ENCODE measurements around the gene RASD1.

RASD1 gene

GRCh38 chr17:17511293-17511741 is 15.1 kb upstream of the RASD1 start:
- TF ChIP-seq FOXP2 (optimal IDR thresholded peaks at IDR 0.05; ENCODE audit: borderline replicate concordance, extremely low read depth, extremely low read length, insufficient read depth) (no peak), TAF1 (IDR thresholded peaks at IDR 0.05; ENCODE audit: borderline replicate concordance, insufficient read depth, low read length) (no peak), POLR2AphosphoS5 (IDR thresholded peaks at IDR 0.05; ENCODE audit: low read depth, low read length) (no peak), SIN3A (IDR thresholded peaks at IDR 0.05; ENCODE audit: borderline replicate concordance, insufficient read depth, low read length) (no peak)

GRCh38 chr17:17510456-17511292 is 14.5 kb upstream of the RASD1 start:
- TF ChIP-seq FOXP2 (optimal IDR thresholded peaks at IDR 0.05; ENCODE audit: borderline replicate concordance, extremely low read depth, extremely low read length, insufficient read depth): no peak
- no peak for TF ChIP-seq POLR2AphosphoS5 (IDR thresholded peaks at IDR 0.05; ENCODE audit: low read depth, low read length)
- no peak for TF ChIP-seq TAF1 (IDR thresholded peaks at IDR 0.05; ENCODE audit: borderline replicate concordance, insufficient read depth, low read length)

- no peak for TF ChIP-seq SIN3A (IDR thresholded peaks at IDR 0.05; ENCODE audit: borderline replicate concordance, insufficient read depth, low read length)
- no peak for TF ChIP-seq POLR2AphosphoS5 (IDR thresholded peaks at IDR 0.05; ENCODE audit: low read depth, low read length)
- TF ChIP-seq TAF1 (IDR thresholded peaks at IDR 0.05; ENCODE audit: borderline replicate concordance, insufficient read depth, low read length): no peak
- TF ChIP-seq REST (IDR thresholded peaks at IDR 0.05; ENCODE audit: insufficient read depth in 1 of 2, low read depth in 2 of 2, low read length in 2 of 2): no peak
- TF ChIP-seq FOXP2 (optimal IDR thresholded peaks at IDR 0.05; ENCODE audit: borderline replicate concordance, extremely low read depth, extremely low read length, insufficient read depth): no peak
These were observed 13.6 kb upstream of the RASD1 start for GRCh38 chr17:17509601-17510425.

GRCh38 chr17:17508646-17509591 is 12.7 kb upstream of the RASD1 start:
- TF ChIP-seq TAF1 (IDR thresholded peaks at IDR 0.05; ENCODE audit: borderline replicate concordance, insufficient read depth, low read length) (no peak), POLR2AphosphoS5 (IDR thresholded peaks at IDR 0.05; ENCODE audit: low read depth, low read length) (no peak), SIN3A (IDR thresholded peaks at IDR 0.05; ENCODE audit: borderline replicate concordance, insufficient read depth, low read length) (no peak), FOXP2 (optimal IDR thresholded peaks at IDR 0.05; ENCODE audit: borderline replicate concordance, extremely low read depth, extremely low read length, insufficient read depth) (no peak)

DNA sequence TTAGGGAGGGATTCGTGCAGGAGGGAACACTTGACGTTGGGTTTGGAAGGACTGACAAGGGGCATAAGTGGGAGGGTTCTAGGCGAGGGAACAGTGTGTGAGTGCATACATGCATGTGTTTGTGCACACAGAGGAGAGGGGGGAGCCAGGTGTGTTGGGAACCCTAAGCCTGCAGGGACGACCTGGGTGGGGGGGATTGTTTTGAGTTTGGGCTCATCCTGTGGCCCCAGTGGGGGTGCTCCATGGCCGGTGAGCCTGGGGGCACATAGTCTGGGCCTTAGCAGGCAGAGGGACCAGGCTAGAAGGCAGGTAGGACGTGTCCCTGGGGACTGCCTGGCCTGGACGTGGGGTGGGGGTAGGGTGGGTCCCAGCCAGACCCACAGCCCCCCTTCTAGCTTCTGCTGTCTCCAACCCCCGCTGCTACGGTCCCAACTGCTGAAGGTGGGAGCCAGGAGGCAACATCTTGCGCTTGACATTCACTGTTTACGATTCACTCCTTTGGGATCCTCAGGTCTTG is 11.9 kb upstream of the RASD1 start:
- TF ChIP-seq FOXP2 (optimal IDR thresholded peaks at IDR 0.05; ENCODE audit: borderline replicate concordance, extremely low read depth, extremely low read length, insufficient read depth): no peak
- TF ChIP-seq POLR2AphosphoS5 (IDR thresholded peaks at IDR 0.05; ENCODE audit: low read depth, low read length): no peak
- no peak for TF ChIP-seq REST (IDR thresholded peaks at IDR 0.05; ENCODE audit: insufficient read depth in 1 of 2, low read depth in 2 of 2, low read length in 2 of 2)
- TF ChIP-seq TAF1 (IDR thresholded peaks at IDR 0.05; ENCODE audit: borderline replicate concordance, insufficient read depth, low read length): no peak
- no peak for TF ChIP-seq SIN3A (IDR thresholded peaks at IDR 0.05; ENCODE audit: borderline replicate concordance, insufficient read depth, low read length)

GRCh38 chr17:17507465-17508011 is 11.3 kb upstream of the RASD1 start:
- no peak for TF ChIP-seq FOXP2 (optimal IDR thresholded peaks at IDR 0.05; ENCODE audit: borderline replicate concordance, extremely low read depth, extremely low read length, insufficient read depth)
- TF ChIP-seq POLR2AphosphoS5 (IDR thresholded peaks at IDR 0.05; ENCODE audit: low read depth, low read length): no peak
- no peak for TF ChIP-seq TAF1 (IDR thresholded peaks at IDR 0.05; ENCODE audit: borderline replicate concordance, insufficient read depth, low read length)
- no peak for TF ChIP-seq REST (IDR thresholded peaks at IDR 0.05; ENCODE audit: insufficient read depth in 1 of 2, low read depth in 2 of 2, low read length in 2 of 2)
- TF ChIP-seq SIN3A (IDR thresholded peaks at IDR 0.05; ENCODE audit: borderline replicate concordance, insufficient read depth, low read length): no peak
